Measurements from ENCODE around the gene DCDC2C.

Gene DCDC2C

GRCh38 chr2:3747826-3748225 is 44.5 kb downstream of the DCDC2C start:
- no peak for DNase-seq

- DNase-seq = no peak
Measured at GRCh38 chr2:3749201-3749600, 45.8 kb downstream of the DCDC2C start.

- no peak for DNase-seq
Measured at GRCh38 chr2:3751251-3751650, 47.9 kb downstream of the DCDC2C start.

GRCh38 chr2:3751806-3752205 is 48.4 kb downstream of the DCDC2C start:
- no peak for DNase-seq

GRCh38 chr2:3752376-3752775 is 49.0 kb downstream of the DCDC2C start:
- no peak for DNase-seq

- DNase-seq = no peak
Measured at GRCh38 chr2:3753561-3753960, 50.2 kb downstream of the DCDC2C start.

GRCh38 chr2:3754280-3754679 is 50.9 kb downstream of the DCDC2C start:
- no peak for DNase-seq

- no peak for DNase-seq
Measured at GRCh38 chr2:3754795-3755194, 51.4 kb downstream of the DCDC2C start.

GRCh38 chr2:3755277-3755676 is 51.9 kb downstream of the DCDC2C start:
- DNase-seq = no peak

GRCh38 chr2:3756306-3756705 is 52.9 kb downstream of the DCDC2C start:
- no peak for DNase-seq

- DNase-seq = no peak
Measured at GRCh38 chr2:3758906-3759305, 55.5 kb downstream of the DCDC2C start.

- no peak for DNase-seq
Measured at GRCh38 chr2:3759331-3759730, 56.0 kb downstream of the DCDC2C start.

- DNase-seq = no peak
Measured at GRCh38 chr2:3759761-3760160, 56.4 kb downstream of the DCDC2C start.

- no peak for DNase-seq
Measured at GRCh38 chr2:3761272-3761671, 57.9 kb downstream of the DCDC2C start.

- DNase-seq = no peak
Measured at GRCh38 chr2:3762771-3763447, 59.5 kb downstream of the DCDC2C start.

GRCh38 chr2:3766824-3767223 is 63.4 kb downstream of the DCDC2C start:
- DNase-seq = no peak

GRCh38 chr2:3768960-3769765 is 65.8 kb downstream of the DCDC2C start:
- no peak for DNase-seq

- DNase-seq = no peak
Measured at GRCh38 chr2:3769766-3770165, 66.4 kb downstream of the DCDC2C start.

GRCh38 chr2:3770724-3771415 is 67.5 kb downstream of the DCDC2C start:
- no peak for DNase-seq

- no peak for DNase-seq
Measured at GRCh38 chr2:3771576-3771975, 68.2 kb downstream of the DCDC2C start.

- DNase-seq = no peak
Measured at GRCh38 chr2:3774336-3774735, 71.0 kb downstream of the DCDC2C start.

- DNase-seq = no peak
Measured at GRCh38 chr2:3776311-3776710, 72.9 kb downstream of the DCDC2C start.

GRCh38 chr2:3777966-3778365 is 74.6 kb downstream of the DCDC2C start:
- no peak for DNase-seq

All from activated effector memory CD4-positive, alpha-beta T cell treated with anti-CD3 and anti-CD28 coated beads, Interleukin-2, amount 50 U/mL, for 16 hours (primary cell).